Esophagus (tissue), 2 donors: ENCODE measurements around the gene DNAH11. TPM values are rescaled to one million over a fixed set of nuclear protein-coding genes. Genes with fewer than 3 reads are reported as not detected.
"Not testable (repeated sequence)": the region's sequence is repeated elsewhere in the genome, so short reads cannot be mapped to it uniquely, and the experiment has no call there.

ENCODE experiments used
- H3K27ac ChIP-seq, 2 donors: one replicate each; pipeline ENCODE4 v1.5.1; 2013; ENCODE audit warnings: low read depth in 2 of 2, mild to moderate bottlenecking in 2 of 2, inconsistent platforms in 1 of 2, low read length in 1 of 2, moderate library complexity in 1 of 2
- H3K27me3 ChIP-seq, 2 donors: one replicate each; pipeline ENCODE4 v1.6.1; 2013; ENCODE audit warnings: low read length in 2 of 2, control low read depth in 1 of 2, mild to moderate bottlenecking in 1 of 2; ENCODE audit not compliant: insufficient read depth in 2 of 2, control insufficient read depth in 1 of 2
- H3K36me3 ChIP-seq, 2 donors: one replicate each; pipeline ENCODE4 v1.6.1; 2013; ENCODE audit warnings: low read length in 1 of 2; ENCODE audit not compliant: control insufficient read depth in 2 of 2, insufficient read depth in 2 of 2
- H3K4me1 ChIP-seq, 2 donors: one replicate each; pipeline ENCODE4 v1.6.1; 2013; ENCODE audit warnings: low read length in 1 of 2; ENCODE audit not compliant: control insufficient read depth in 2 of 2, insufficient read depth in 2 of 2
- H3K4me3 ChIP-seq, 2 donors: one replicate each; pipeline ENCODE4 v1.5.1; 2013; ENCODE audit warnings: low read length in 2 of 2, mild to moderate bottlenecking in 2 of 2, low read depth in 1 of 2, moderate library complexity in 1 of 2
- H3K9me3 ChIP-seq, 2 donors: one replicate each; pipeline ENCODE4 v1.6.1; 2013; ENCODE audit warnings: mild to moderate bottlenecking in 2 of 2, low read depth in 1 of 2, low read length in 1 of 2, moderate library complexity in 1 of 2; ENCODE audit not compliant: control insufficient read depth in 2 of 2, insufficient read depth in 1 of 2
- WGBS, 2 donors: extraction: QIAGEN DNeasy Blood & Tissue Kit; methylation state at CpG; one replicate each; pipeline ENCODE4 v1.1.7; 2013; 5-methylcytosine and 5-hydroxymethylcytosine counted together
- polyA plus RNA-seq, 2 donors: library from polyadenylated mRNA; stranded (reverse); fragments of 200-250 nt; gene quantifications; one replicate each; pipeline ENCODE4 v1.2.3, GENCODE V29; 2013
- donor health status: healthy with polysubstance abuse.
- donor health status: Bipolar disorder and iron deficiency.

DNAH11 gene
- polyA plus RNA-seq, 2 donors, result 0.51 to 1.6 TPM

GRCh38 chr7:21868576-21868850, 325.7 kb downstream of the DNAH11 start:
- no peaks in the 10 kb centered on the region for H3K27me3 ChIP-seq
- H3K9me3 ChIP-seq, result peaks cover 0 to 2% of the 10 kb centered on the region in 2 donors
- no peak overlapping the region for H3K27ac ChIP-seq
- H3K4me3 ChIP-seq, result no peak overlapping the region
- no peaks in the 10 kb centered on the region for H3K36me3 ChIP-seq
- H3K4me1 ChIP-seq, result no peaks in the 10 kb centered on the region
- WGBS, 2 donors, result 57 to 60% methylated on average over 3 of the region's 3 CpGs

- no peak overlapping the region for H3K4me3 ChIP-seq
- 61 to 66% methylated on average over 5 of the region's 5 CpGs for WGBS, 2 donors
- H3K27me3 ChIP-seq, result no peaks in the 10 kb centered on the region
- no peaks in the 10 kb centered on the region for H3K4me1 ChIP-seq
- H3K27ac ChIP-seq, result no peak overlapping the region
- no peaks in the 10 kb centered on the region for H3K36me3 ChIP-seq
- H3K9me3 ChIP-seq, result peaks cover 0 to 2% of the 10 kb centered on the region in 2 donors
These were observed 327.1 kb downstream of the DNAH11 start for GRCh38 chr7:21869785-21870402.

DNA sequence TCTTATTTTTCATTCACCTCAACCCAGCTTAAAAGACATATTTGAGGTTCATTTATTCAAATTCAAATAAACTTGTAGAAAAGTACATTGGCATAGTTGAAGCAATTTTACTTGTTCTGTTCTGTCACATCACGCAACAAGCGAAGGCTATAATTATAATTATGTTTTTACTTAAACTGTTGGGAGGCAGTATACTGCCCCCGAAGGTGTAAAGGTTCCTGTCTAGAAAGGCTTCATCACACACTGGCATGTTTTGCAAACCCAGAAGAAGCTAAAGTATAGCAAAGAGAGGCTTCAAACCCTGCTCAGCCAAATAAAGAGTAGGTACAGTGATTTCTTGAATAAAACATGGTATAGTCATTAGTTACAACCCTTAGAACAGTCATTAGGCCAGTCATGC, 340.2 kb downstream of the DNAH11 start:
- 95 to 97% methylated on average over 3 of the region's 3 CpGs for WGBS, 2 donors
- Histone ChIP-seq H3K4me1 (no peaks in the 10 kb centered on the region), H3K9me3 (no peaks in the 10 kb centered on the region), H3K27me3 (no peaks in the 10 kb centered on the region), H3K4me3 (no peak overlapping the region), H3K36me3 (no peaks in the 10 kb centered on the region), H3K27ac (no peak overlapping the region)

DNA sequence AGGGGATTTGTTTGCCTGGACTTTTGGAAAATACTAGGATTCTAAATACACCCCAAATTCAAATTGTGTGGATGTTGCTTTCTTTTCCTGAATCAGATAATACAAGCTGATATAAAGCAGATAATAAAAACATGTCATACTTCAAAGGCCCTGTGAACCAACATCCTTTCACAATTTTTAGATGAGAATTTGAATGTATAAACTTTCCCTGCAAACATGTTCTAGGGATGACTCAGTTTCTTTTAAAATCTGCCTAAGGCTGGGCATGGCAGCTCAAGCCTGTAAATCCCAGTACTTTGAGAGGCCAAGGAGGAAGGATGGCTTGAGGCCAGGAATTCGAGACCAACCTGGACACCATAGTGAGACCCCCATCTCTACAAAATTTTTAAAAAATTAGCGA, 340.7 kb downstream of the DNAH11 start:
- not testable (repeated sequence) for H3K4me1 ChIP-seq, H3K27ac ChIP-seq, H3K4me3 ChIP-seq, H3K9me3 ChIP-seq, H3K27me3 ChIP-seq, H3K36me3 ChIP-seq
- 74 to 87% methylated on average over 2 of the region's 2 CpGs for WGBS, 2 donors

GRCh38 chr7:21884496-21884895, 341.7 kb downstream of the DNAH11 start:
- no peaks in the 10 kb centered on the region for H3K9me3 ChIP-seq
- no peak overlapping the region for H3K27ac ChIP-seq
- H3K36me3 ChIP-seq, result no peaks in the 10 kb centered on the region
- no peaks in the 10 kb centered on the region for H3K27me3 ChIP-seq
- H3K4me1 ChIP-seq, result no peaks in the 10 kb centered on the region
- 67 to 92% methylated on average over 7 of the region's 7 CpGs for WGBS, 2 donors
- H3K4me3 ChIP-seq, result no peak overlapping the region

- H3K4me1 ChIP-seq, result no peaks in the 10 kb centered on the region
- no peak overlapping the region for H3K4me3 ChIP-seq
- WGBS, 2 donors, result 38 to 41% methylated on average over 4 of the region's 4 CpGs
- no peaks in the 10 kb centered on the region for H3K36me3 ChIP-seq
- no peak overlapping the region for H3K27ac ChIP-seq
- H3K9me3 ChIP-seq, result no peaks in the 10 kb centered on the region
- no peaks in the 10 kb centered on the region for H3K27me3 ChIP-seq
These were observed 343.6 kb downstream of the DNAH11 start for GRCh38 chr7:21886396-21886795.

- 84 to 86% methylated on average over 2 of the region's 2 CpGs for WGBS, 2 donors
- H3K27me3 ChIP-seq, result no peaks in the 10 kb centered on the region
- H3K36me3 ChIP-seq, result no peaks in the 10 kb centered on the region
- no peak overlapping the region for H3K4me3 ChIP-seq
- H3K9me3 ChIP-seq, result no peaks in the 10 kb centered on the region
- H3K4me1 ChIP-seq, result no peaks in the 10 kb centered on the region
- H3K27ac ChIP-seq, result no peak overlapping the region
These were observed 344.5 kb downstream of the DNAH11 start for GRCh38 chr7:21887353-21887752.

GRCh38 chr7:21887779-21888178, 344.9 kb downstream of the DNAH11 start:
- no peaks in the 10 kb centered on the region for H3K36me3 ChIP-seq
- no peaks in the 10 kb centered on the region for H3K27me3 ChIP-seq
- H3K27ac ChIP-seq, result no peak overlapping the region
- no peaks in the 10 kb centered on the region for H3K9me3 ChIP-seq
- 86% methylated on average over 4 of the region's 4 CpGs for WGBS, 2 donors
- no peaks in the 10 kb centered on the region for H3K4me1 ChIP-seq
- H3K4me3 ChIP-seq, result no peak overlapping the region

DNA sequence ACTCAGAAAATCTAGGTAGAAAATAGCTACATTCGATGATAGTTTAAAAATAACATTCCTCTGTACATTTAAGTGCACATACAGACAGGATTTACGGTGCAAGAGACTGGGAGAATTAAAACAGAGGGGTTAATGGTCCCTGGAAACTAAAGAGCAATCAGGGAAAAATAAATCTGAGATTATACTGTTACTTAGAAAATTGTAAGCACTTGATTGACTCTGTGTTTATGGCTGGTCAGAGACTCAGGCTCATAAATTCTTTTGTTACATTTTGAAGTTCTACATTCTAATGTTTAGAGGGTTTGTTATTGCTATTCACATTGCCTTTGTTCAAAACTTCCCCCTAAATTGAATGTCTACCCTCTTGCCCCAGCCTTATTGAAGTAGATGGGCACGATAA, 348.5 kb downstream of the DNAH11 start:
- Histone ChIP-seq H3K36me3 (no peaks in the 10 kb centered on the region), H3K4me3 (no peak overlapping the region)
- 81 to 87% methylated on average over 3 of the region's 3 CpGs for WGBS, 2 donors

DNA sequence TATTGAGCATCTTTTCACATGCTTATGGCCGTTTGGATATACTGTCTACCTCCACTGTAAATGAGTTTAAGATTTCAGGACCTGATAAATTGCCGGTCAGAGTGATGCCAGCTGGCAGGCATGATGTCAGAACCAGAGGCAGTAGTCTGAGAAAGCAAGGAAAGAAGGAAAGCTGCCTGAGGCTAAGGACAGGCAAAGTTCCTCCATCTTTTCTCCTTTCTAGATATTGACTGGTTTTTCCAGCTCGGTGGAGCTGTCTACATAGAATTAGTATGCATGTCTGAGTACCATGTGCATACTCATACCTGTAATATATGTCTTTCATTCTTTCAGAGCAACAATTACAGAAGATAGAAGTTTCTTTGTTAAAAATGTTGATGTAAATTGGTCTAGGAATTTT, 350.6 kb downstream of the DNAH11 start:
- 82 to 86% methylated on average over 3 of the region's 3 CpGs for WGBS, 2 donors
- H3K27ac ChIP-seq, result no peak overlapping the region
- no peaks in the 10 kb centered on the region for H3K36me3 ChIP-seq
- no peaks in the 10 kb centered on the region for H3K4me1 ChIP-seq
- no peaks in the 10 kb centered on the region for H3K27me3 ChIP-seq
- H3K9me3 ChIP-seq, result no peaks in the 10 kb centered on the region
- H3K4me3 ChIP-seq, result no peak overlapping the region

More for the DNA sequence above, 348.5 kb downstream of the DNAH11 start:
- H3K9me3 ChIP-seq, result no peaks in the 10 kb centered on the region
- H3K4me1 ChIP-seq, result no peaks in the 10 kb centered on the region
- no peak overlapping the region for H3K27ac ChIP-seq
- no peaks in the 10 kb centered on the region for H3K27me3 ChIP-seq
